ENCODE data around the gene HELZ. TPM values are rescaled to one million over a fixed set of nuclear protein-coding genes. Genes with fewer than 3 reads are reported as not detected.
"Not testable (repeated sequence)": the region's sequence is repeated elsewhere in the genome, so short reads cannot be mapped to it uniquely, and the experiment has no call there.

HELZ gene, protein sequence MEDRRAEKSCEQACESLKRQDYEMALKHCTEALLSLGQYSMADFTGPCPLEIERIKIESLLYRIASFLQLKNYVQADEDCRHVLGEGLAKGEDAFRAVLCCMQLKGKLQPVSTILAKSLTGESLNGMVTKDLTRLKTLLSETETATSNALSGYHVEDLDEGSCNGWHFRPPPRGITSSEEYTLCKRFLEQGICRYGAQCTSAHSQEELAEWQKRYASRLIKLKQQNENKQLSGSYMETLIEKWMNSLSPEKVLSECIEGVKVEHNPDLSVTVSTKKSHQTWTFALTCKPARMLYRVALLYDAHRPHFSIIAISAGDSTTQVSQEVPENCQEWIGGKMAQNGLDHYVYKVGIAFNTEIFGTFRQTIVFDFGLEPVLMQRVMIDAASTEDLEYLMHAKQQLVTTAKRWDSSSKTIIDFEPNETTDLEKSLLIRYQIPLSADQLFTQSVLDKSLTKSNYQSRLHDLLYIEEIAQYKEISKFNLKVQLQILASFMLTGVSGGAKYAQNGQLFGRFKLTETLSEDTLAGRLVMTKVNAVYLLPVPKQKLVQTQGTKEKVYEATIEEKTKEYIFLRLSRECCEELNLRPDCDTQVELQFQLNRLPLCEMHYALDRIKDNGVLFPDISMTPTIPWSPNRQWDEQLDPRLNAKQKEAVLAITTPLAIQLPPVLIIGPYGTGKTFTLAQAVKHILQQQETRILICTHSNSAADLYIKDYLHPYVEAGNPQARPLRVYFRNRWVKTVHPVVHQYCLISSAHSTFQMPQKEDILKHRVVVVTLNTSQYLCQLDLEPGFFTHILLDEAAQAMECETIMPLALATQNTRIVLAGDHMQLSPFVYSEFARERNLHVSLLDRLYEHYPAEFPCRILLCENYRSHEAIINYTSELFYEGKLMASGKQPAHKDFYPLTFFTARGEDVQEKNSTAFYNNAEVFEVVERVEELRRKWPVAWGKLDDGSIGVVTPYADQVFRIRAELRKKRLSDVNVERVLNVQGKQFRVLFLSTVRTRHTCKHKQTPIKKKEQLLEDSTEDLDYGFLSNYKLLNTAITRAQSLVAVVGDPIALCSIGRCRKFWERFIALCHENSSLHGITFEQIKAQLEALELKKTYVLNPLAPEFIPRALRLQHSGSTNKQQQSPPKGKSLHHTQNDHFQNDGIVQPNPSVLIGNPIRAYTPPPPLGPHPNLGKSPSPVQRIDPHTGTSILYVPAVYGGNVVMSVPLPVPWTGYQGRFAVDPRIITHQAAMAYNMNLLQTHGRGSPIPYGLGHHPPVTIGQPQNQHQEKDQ (N-terminal part only)
- 86.0 TPM for total RNA-seq

DNA sequence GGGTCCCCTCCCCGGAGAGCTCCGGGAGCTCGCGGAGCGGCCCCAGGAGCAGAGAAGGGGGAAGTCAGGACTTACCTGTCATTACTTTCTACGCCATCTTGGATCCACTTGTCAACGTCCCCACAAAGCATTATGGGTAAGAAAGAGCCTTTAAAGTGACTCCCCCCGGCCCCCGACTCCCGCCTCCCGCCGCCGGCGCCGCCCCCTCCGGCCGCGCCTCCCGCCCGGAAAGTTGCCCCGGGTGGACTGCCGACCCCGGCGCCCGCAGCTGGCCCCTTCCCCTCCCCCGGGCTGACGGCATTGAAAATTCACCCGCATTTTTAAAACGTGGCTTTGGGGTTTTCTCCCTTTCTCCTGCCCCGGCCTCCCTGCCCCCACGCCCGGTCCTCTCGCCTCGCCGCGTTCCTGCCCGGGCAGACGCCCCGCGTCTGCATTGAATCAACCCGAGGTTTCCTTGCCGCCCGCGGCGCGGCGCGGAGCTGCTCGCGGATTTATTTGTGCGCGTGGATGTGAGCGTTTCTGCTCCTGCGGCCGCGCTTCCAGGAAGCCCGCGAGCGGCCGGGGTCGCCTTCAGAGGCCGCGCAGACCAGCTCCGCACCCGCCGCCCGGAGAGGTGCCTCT, at the start of gene HELZ:
HELZ (minus strand) TSS at position 124 of the 621 bp plus-strand sequence. CDS start 26,392 bp downstream, outside the sequence.
- DNase-seq (ENCODE audit: low spot score) (peak; percentile 86), ATAC-seq (peak; percentile 89)
- intact Hi-C loops (cut with DNase I), result no loop called here

DNA sequence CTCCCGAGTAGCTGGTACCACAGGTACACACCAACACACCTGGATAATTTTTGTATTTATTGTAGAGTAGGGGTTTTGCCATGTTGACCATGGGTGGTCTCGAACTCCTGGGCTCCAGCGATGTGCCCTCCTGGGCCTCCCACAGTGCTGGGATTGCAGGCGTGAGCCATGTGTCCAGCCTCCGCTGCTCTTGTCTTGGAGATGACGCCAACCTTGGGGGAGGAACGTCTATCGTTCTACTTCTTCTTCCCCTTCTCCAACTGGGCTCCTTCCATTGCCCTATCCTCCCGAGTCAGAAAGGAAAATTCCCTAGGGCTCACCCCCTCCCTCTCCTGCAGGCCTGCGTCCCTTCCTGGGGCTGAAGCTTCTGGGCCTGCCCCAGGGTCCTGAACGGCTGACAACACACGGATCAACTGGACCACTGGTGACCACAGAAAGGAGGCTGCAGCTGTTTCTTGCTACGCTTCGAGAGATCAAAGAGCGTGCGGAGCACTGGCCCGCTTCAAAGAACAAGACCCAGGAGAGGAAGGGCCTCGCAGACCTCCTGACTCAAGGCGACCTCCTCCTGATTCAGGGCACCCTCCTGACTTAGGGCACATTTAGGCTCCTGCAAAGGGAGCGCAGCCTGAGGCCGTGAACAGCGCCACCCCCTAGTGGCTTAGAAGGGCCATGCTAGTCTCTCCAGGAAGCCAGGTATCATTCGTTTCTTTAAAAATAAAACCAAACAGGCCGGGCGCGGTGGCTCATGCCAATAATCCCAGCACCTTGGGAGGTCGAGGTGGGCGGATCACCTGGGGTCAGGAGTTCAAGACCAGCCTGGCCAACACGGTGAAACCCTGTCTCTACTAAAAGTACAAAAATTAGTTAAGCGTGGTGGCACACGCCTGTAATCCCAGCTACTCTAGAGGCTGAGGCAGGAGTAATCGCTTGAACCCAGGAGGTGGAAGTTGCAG, 48.5 kb upstream of the HELZ start:
- ATAC-seq (peak; percentile 60), DNase-seq (ENCODE audit: low spot score) (peak; percentile 82)
- intact Hi-C loops (cut with DNase I), result loop anchor here (10.0 kb wide), 1 partner anchor 69 kb away; no protein-coding TSS in a partner anchor

DNA sequence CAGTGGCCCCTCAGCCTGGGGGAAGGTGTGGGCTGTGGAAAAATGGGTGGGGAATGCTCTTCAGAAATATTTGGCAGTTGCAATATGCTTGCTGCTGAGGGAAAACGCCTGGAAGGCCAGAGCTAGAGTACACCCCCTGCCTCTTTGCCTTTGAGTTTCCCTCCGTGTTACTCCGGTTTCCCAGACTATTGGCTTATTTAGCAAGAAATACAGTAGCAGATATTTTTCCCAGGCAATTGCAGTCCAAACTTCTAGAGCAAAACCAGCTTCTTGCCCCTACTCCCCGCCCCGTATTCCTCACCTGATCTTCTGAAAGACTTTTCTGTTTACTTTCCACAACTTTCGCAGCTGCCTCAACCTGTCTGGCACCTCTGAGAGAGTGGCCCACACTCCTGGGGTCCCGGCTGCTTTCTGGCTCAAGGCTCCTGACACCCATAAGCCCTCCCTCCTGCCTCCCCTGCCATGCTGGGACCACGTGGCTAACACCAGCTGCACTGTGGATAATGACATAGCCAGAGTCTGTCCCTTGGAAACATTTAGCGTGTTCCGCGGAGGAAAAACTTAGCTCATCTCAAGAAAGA, 45.8 kb upstream of the HELZ start:
- no peak for DNase-seq (ENCODE audit: low spot score)
- intact Hi-C loops (cut with DNase I), result loop anchor here (10.0 kb wide), 1 partner anchor 66 kb away; no protein-coding TSS in a partner anchor
- ATAC-seq, result peak; percentile 35

DNA sequence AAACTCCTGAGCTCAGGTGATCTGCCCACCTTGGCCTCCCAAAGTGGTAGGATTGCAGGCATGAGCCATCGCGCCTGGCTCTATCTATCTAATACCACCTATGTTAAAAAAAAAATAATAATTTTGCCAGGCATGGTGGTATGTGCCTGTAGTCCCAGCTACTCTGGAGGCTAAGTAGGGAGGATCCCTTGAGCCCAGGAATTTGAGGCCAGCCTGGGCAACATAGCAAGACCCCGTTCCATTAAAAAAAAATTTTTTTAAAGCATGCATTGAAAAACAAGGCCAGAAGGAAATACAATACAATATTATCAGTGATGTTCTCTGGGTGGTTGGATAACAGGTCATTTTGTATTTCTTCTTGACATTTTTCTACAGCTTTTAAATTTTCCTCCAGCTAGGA, 45.2 kb upstream of the HELZ start:
- intact Hi-C loops (cut with DNase I), result loop anchor here (10.0 kb wide), 1 partner anchor 65 kb away; no protein-coding TSS in a partner anchor
- ATAC-seq (no peak), DNase-seq (ENCODE audit: low spot score) (no peak)

DNA sequence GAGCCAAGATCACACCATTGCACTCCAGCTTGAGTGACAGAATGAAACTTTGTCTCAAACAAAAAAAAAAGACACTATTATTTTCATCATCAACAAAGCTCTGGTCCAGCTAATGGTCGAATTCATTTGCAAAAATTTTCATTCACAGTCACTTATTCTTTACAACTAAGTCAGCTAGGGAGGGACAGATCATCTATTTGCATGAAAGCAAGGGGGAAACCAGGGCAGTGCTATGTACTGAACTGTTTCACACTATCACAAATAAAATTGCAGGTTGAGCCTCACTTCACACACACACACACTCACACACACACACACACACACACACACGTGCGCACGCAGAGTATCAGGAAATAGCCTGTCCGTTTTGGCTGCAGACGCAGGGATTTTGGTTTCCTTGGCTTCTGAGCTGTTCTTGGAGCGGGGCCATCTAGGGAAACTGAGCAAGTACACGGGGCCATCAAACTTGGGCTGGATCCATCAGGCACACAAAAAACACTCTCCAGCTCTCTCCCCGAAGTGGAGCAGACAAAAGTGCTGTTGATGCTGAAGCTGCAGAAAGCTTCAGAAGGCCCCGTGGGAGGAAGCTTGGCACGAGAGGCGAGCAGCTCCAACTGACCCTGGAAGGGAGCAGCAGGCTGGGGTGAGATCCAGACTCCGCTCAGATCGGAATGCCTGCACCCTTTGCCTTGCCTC, 44.3 kb upstream of the HELZ start:
- peak; percentile 97 for ATAC-seq
- DNase-seq (ENCODE audit: low spot score), result peak; percentile 92
- intact Hi-C loops (cut with DNase I), result no loop called here

DNA sequence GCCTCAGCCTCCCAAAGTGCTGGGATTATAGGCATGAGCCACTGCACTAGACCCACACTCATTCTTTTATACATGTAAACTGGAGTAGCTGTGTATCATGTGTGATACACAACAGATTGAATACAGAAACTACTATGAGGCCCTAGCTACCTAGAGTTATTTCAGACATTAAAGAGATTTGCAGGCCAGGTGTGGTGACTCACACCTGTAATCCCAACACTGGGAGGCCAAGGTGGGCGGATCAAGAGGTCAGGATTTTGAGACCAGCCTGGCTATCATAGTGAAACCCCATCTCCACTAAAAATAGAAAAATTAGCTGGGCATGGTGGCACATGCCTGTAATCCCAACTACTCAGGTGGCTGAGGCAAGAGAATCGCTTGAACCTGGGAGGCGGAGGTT, 41.8 kb upstream of the HELZ start:
- intact Hi-C loops (cut with DNase I); ATAC-seq; DNase-seq (ENCODE audit: low spot score): not testable (repeated sequence)

DNA sequence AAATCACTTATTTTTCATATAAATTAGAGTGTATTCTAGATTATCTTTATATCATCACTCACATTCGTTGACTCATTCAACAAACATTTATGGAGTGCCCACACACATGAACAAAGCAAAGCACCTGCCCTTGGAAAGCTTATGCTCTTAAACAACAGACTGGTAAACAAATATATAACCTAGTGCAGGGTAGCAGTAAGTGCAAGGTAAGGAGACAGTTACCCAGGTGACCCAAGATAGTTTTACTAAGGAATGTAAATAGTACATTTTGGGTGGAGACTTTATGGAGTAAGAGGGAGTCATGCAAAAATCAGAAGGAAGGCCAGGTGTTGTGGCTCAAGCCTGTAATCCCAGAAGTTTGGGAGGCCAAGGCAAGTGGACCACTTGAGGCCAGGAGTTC, 40.4 kb upstream of the HELZ start:
- no peak for ATAC-seq

DNA sequence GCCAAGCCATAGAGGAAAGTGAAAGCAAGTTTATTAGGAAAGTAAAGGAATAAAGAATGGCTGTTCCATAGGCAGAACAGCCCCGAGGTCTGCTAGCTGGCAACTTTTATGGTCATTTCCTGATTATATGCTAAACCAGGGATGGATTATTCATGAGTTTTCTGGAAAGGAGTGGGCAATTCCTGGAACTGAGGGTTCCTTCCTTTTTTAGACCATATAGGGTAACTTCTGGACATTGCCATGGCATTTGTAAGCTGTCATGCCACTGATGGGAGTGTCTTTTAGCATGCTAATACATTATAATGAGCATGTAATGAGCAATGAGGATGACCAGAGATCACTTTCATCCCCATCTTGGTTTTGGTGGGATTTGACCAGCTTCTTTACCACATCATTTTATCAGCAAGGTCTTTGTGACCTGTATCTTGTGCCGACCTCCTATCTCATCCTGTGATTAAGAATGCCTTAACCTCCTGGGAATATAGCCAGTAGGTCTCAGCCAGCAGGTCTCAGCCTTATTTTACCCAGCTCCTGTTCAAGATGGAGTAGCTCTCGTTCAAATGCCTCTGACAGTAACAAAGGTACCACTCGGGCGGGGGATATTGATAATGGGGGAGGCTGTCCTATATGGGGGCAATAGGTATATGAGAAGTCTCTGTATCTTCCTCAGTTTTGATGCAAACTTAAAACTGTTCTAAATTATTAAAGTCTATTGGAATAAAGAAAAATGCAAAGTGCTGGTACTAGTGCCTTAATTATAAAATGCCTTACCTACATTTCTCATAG, 38.9 kb upstream of the HELZ start:
- no peak for DNase-seq (ENCODE audit: low spot score)
- intact Hi-C loops (cut with DNase I), result no loop called here
- no peak for ATAC-seq

More for the DNA sequence above, 40.4 kb upstream of the HELZ start:
- DNase-seq (ENCODE audit: low spot score), result no peak
- intact Hi-C loops (cut with DNase I), result no loop called here

DNA sequence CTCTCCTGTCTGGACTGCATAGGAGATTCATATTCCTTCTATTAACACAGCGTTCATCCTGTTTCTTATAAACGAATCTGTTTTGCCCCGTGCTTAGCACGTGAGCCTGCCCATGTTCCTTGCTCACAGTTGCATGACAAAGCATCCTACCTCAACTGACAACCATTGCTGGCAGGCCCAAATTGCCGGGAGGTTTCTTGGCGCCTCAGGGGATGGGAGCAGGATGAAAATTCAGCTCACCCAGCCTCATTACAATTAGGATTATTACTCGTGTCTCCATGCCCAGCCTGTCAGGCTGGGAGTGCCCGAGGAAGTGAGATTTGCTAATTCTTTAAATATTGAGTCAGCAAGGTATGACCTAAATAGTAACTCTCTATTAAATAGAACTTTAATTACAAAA, 36.7 kb upstream of the HELZ start:
- intact Hi-C loops (cut with DNase I), result no loop called here
- ATAC-seq, result no peak
- no peak for DNase-seq (ENCODE audit: low spot score)

DNA sequence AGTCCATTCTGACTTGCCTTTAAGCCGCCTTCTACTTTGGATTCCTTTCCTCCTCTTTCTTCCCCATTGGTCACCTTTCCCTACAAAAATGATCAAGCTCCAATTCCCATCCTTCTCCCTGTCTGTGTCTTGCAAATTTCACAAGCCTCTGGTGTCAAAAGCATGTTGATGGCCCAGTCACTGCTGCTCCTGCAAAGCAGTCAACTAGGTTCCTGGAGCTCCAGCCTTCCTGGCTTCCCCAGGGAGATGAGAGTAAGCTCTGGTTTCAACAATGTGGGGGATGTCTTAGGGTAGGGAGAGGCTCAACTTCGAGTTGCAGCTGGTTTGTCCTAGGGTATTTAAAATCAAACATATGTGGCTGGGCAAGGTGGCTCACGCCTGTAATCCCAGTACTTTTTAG, 36.1 kb upstream of the HELZ start:
- ATAC-seq (peak; percentile 44), DNase-seq (ENCODE audit: low spot score) (no peak)
- intact Hi-C loops (cut with DNase I), result no loop called here

DNA sequence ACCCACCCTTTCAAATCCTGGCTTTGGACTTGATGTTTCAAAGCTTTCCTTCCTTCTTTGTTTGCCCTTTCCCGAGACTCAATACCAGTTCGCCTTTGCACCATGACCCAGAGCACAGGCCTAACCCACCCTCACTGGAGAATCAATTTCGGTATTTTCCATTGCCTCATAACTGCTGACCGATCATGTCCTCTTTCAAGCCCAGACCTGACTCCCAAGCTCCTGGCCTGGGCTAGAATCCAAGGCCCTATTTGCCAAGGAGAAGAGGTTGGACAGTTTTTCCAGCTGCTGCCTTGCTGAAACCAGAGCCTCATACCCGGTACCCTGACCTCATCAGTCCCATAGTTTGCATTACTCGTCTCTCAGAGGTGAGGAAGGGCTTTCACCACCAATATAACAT, 35.3 kb upstream of the HELZ start:
- intact Hi-C loops (cut with DNase I), result no loop called here
- ATAC-seq (peak; percentile 97), DNase-seq (ENCODE audit: low spot score) (peak; percentile 73)

DNA sequence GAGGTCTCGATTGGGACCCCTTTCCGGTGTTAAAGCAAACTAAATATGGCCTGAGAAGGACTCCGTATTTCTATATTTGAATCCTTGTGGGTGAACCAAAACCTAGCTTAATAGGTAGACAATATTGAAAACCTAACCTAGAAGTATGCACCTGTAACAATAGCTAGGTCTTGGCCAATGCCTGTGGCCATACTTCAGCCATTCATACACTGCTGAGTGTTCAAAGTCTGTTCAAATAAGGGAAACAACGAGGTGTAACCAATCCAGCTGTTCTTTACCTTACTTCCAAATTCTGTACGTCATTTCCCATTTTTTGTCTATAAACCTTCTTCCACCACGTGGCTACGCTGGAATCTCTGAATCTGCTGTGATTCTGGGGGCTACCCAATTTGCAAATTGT, 34.1 kb upstream of the HELZ start:
- ATAC-seq (no peak), DNase-seq (ENCODE audit: low spot score) (no peak)
- intact Hi-C loops (cut with DNase I), result no loop called here

DNA sequence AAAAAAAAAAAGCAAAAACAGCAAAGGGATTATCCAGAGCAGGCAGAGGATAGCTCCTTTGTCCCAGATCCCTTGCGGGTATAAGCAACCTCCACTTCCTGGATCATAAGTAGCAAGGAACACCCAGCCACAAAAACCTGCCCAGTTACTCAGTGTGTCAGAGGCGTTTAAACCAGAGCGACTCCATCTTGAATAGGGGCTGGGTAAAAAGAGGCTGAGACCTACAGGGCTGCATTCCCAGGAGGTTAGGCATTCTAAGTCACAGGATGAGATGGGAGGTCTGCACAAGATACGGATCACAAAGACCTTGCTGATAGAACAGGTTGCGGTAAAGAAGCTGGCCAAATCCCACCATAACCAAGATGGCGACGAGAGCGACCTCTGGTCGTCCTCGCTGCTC, 33.4 kb upstream of the HELZ start:
- no peak for DNase-seq (ENCODE audit: low spot score)
- intact Hi-C loops (cut with DNase I), result no loop called here
- ATAC-seq, result no peak

DNA sequence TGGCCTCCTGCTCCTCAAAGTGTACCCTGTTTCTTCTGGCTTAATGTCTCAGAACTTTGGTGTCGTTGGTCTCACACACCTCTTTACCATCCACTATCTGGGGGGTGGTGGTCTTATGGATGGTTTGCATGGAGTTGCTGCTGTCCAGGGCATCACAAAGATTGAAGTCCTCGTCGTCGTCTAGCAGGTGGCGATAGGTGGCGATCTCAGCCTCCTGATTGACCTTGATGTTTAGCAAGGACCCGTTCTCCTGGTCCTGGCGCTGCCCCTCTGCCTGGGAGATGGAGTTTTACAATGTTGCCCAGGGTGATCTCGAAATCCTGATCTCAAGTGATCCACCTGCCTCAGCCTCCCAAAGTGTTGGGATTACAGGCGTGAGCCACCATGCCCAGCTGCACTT, 31.1 kb upstream of the HELZ start:
- no peak for ATAC-seq
- DNase-seq (ENCODE audit: low spot score), result no peak
- intact Hi-C loops (cut with DNase I), result no loop called here

DNA sequence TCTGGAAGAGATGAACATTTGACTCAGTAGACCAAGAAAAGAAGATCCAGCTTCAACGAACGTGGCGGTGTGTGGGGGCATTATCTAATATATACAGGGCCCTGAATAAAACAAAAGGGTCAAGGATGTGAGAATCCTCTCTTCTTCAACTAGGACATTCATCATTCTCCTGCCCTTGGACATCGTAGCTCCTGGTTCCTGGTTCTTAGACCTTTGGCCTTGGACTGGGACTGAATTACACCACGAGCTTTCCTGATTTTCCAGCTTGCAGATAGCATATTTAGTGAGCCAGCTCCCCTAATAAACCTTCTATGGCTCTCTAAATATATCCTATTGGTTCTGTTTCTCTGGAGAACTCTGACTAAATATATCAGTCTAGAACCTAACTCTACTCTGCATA, 29.5 kb upstream of the HELZ start:
- DNase-seq (ENCODE audit: low spot score), result no peak
- intact Hi-C loops (cut with DNase I), result no loop called here
- ATAC-seq, result no peak

DNA sequence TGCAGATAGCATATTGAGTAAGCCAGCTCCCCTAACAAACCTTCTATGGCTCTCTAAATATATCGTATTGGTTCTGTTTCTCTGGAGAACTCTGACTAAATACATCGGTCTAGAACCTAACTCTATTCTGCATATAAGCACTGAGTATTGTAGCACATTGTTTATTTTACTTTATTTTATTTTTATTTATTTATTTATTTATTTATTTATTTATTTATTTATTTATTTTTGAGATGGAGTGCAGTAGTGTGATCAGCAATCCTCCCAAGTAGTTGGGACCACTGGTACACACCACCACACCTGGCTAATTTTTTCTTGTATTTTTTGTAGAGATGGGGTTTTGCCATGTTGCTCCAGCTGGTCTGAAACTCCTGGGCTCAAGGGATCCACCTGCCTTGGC, 28.9 kb upstream of the HELZ start:
- intact Hi-C loops (cut with DNase I), result no loop called here
- no peak for DNase-seq (ENCODE audit: low spot score)
- ATAC-seq, result no peak
